SU-DHL-6 (cell line): ENCODE measurements around the gene CMTR2.

Source experiments
- EZH2phosphoT487 ChIP-seq: fragments of 200-600 bp; sonication (generic), shearing (Covaris generic); conservative IDR thresholded peaks from 2 replicates; pipeline ENCODE4 v1.6.1; 2018; ENCODE audit warnings: mild to moderate bottlenecking, antibody characterized with exemption, low read length, moderate library complexity, mixed read lengths
- TF ChIP-seq, protein P1 (sequence below): fragments of 200-600 bp; sonication (generic); IDR thresholded peaks from one replicate; pipeline ENCODE4 v1.5.1; 2017; ENCODE audit warnings: antibody characterized with exemption, mild to moderate bottlenecking, low read length, moderate library complexity; ENCODE audit not compliant: insufficient read depth, poor library complexity, severe bottlenecking

DNA sequence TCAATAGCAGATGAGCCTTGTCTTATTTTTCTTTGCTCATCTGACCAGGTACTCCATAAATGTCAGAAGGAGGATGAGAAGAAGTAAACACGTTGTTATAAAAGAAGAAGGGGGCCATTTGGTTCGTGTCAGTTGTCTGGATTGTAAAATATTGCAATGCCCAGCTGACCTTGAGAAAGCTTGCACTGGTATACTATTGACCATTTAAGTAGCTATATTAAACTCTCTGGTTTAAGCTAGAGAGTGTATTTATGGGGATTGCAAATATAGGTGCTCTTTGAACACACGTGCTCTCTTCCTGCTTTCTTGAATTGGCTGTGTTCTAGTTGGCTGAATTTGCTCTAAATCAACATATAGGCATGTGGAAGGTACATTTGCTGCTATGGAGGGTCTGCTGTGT is 26.1 kb upstream of the CMTR2 start:
- TF ChIP-seq, protein P1, sequence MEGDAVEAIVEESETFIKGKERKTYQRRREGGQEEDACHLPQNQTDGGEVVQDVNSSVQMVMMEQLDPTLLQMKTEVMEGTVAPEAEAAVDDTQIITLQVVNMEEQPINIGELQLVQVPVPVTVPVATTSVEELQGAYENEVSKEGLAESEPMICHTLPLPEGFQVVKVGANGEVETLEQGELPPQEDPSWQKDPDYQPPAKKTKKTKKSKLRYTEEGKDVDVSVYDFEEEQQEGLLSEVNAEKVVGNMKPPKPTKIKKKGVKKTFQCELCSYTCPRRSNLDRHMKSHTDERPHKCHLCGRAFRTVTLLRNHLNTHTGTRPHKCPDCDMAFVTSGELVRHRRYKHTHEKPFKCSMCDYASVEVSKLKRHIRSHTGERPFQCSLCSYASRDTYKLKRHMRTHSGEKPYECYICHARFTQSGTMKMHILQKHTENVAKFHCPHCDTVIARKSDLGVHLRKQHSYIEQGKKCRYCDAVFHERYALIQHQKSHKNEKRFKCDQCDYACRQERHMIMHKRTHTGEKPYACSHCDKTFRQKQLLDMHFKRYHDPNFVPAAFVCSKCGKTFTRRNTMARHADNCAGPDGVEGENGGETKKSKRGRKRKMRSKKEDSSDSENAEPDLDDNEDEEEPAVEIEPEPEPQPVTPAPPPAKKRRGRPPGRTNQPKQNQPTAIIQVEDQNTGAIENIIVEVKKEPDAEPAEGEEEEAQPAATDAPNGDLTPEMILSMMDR, result no peak
- no peak for TF ChIP-seq EZH2phosphoT487
